Stimulated activated CD4-positive, alpha-beta T cell treated with anti-CD3 and anti-CD28 coated beads, Interleukin-2, amount 100 ng/mL, for 24 hours (primary cell): ENCODE data around the gene PHLDB3.

Experiments used
- DNase-seq, 2 donors: peaks; one replicate each; pipeline ENCODE4 v3.0.0-alpha.2; 2020

The PHLDB3 gene

GRCh38 chr19:43496960-43497359 is 7.6 kb downstream of the PHLDB3 start:
- no peak for DNase-seq

DNA sequence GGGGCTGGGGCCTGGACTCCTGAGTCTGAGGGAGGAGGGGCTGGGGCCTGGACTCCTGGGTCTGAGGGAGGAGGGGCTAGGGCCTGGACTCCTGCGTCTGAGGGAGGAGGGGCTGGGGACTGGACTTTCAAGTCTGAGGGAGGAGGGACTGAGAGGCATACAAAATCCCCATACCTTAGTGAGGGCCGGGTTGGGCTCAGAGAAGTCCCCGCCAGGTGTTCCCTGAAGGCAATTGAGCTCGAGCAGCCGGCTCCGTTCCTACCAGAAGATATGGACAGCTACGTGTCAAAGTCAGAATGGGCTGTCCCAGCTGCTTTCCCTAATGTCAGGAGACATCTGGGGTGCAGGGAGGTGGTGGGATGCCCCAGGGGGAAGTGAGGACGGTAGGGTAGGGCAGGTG is 9.5 kb downstream of the PHLDB3 start:
- no peak for DNase-seq

DNA sequence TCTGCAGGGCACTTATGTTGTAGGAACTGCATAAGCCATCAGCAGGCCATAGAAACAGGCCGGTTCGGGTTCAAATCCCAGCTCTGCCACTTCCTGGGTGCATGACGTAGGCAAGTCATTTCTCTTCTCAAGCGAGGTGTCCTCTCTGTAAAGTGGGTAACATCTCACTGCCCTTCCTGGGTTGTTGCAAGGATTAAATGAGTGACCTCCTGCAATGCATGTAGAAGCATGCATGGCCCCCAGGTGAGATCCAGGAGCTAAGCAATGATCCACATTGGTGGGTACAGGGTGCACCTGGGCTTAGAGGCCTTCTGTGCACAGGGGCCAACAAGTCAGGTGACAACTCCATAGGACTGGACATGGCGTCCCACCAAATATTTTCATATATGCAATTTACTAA is 13.8 kb downstream of the PHLDB3 start:
- no peak for DNase-seq

DNA sequence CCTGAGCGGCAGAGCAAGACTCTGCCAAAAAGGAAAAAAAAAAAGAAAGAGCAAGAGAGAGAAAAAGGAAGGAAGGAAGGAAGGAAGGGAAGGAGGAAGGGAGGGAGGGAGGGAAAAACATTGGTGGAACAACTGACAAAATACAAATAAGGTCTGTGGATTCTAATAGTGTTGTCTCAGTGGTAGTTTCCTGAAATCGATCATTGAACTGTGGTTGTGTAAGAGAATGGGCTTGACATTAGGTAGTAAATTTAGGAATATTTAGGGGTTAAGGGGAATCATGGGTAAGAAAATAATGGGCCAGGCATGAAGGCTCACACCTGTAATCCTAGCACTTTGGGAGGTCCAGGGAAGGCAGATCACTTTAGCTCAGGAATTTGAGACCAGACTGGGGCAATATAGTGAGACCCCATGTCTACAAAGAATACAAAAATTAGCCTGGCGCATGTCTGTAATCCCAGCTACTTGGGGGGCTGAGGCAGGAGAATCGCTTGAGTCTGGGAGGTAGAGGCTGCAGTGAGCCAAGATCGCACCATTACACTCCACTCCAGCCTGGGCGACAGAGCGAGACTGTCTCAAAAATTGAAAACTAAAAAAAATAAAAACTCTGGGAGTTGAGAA is 14.5 kb downstream of the PHLDB3 start:
- no peak for DNase-seq

DNA sequence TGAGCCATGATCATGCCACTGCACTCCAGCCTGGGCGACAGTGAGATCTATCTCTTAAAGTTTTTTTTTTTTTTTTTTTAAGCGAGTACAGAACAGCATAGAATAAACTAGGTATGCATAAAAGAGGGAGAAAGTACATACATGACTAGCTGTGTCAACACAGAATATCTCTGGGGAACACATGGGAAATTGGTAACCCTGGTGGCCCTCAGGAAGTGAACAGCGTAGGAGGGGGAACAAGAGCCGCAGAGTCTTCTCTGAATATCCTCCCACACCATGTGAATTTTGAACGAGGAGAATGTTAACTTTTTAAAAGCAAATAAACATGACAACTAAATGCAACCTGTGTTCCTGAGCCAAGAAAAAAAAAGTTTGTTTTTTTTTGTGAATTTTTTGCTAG is 15.2 kb downstream of the PHLDB3 start:
- DNase-seq = no peak

DNA sequence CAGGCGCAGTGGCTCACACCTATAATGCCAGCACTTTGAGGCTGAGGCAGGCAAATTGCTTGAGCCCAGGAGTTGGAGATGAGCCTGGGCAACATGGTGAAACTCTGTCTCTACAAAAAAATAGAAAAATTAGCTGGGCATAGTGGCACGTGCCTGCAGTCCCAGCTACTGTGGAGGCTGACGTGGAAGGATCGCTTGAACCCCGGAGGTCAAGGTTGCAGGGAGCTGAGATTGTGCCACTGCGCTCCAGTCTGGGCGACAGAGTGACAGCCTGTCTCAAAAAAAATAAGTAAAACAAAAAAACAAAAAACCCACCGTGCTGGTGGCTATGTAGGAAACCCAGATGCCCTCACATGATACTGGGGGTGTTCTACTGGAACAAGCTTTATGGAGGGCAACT is 16.4 kb downstream of the PHLDB3 start:
- DNase-seq = no peak

DNA sequence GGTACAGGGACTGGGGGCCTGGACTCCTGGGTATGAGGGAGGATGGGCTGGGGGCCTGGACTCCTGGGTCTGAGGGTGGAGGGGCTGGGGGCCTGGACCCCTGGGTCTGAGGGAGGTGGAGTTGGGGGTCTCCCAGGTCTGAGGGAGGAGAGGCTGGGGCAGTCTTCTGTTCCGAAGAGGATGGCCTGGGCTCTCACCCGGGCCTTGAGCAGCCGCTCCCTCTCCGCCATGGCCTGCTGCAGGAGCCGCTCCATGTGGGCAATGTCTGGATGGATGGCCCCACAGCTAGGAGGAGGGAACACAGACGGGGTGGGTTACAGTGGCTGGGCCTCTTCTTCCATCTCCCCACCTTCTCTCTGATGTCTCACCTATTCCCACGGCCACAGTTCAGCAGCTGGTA is 18.1 kb downstream of the PHLDB3 start:
- no peak for DNase-seq

DNA sequence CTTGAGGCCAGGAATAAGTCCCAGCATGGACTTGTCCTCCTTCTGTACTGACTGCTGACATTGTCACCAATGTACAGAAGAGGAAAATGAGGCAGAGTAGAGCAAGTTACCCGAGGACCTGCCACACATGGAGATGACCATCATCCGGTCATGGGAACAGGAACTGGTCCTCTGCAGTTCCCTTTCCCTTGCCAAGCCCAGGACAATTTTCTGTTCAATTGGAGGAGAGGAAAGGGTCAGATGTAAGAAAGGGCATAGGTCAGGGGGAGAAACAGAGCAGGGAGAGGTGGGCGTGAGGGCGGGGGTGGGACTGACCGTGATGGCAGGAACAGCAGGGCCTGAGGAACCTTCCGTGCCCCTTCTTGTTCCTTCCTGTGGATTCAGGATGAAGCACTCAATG is 18.6 kb downstream of the PHLDB3 start:
- no peak for DNase-seq

DNA sequence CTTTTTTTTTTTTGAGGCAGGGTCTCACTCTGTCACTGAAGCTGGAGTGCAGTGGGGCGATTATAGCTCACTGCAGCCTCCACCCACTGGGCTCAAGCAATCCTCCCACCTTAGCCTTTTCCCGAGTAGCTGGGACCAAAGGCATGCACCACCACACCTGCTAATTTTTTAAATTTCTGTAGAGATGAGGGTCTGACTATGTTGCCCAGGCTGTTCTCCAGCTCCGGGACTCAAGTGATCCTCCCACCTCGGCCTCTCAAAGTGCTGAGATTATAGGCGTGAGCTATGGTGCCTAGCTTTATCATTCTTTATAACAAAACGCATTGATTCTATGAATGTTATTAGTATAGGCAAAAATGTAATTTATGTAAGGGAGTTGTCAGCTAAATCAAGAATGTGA is 21.3 kb downstream of the PHLDB3 start:
- no peak for DNase-seq

DNA sequence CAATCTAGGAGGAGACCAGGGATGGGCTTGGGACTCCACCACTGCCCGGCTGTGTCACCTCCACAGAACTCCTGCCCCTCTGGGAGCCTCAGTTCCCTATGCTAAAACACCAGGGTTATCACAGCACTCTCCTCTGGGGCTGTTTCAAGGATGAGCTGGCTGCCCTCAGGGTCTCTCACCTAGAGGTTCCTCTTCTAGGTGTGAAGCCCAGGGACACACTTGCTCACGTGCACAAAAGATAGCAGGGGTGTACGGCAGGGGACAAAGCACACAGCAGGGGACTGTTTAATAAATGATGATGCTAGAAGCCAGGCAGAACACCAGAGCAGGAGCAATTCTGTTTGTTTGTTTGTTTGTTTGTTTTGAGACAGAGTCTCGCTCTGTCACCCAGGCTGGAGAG is 22.4 kb downstream of the PHLDB3 start:
- no peak for DNase-seq

DNA sequence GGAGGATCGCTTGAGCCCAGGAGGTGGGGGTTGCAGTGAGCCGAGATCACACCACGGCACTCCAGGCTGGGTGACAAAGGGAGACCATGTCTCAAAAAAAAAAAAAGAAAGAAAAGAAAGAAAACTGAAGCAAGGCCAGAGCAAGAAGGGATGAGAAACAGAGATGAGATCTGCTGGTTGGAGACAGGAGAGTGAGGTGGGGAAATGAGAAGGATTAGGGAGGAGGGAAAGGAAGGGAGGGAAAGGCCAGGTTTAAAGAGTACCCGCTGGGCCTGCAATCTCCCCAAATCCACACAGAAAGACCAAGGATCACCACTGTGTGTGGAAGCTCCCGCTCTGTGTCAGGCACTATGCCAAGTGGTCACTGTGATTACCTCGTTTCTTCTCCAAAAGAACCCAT is 22.8 kb downstream of the PHLDB3 start:
- DNase-seq = no peak

GRCh38 chr19:43480574-43480973 is 24.0 kb downstream of the PHLDB3 start:
- DNase-seq = no peak

DNA sequence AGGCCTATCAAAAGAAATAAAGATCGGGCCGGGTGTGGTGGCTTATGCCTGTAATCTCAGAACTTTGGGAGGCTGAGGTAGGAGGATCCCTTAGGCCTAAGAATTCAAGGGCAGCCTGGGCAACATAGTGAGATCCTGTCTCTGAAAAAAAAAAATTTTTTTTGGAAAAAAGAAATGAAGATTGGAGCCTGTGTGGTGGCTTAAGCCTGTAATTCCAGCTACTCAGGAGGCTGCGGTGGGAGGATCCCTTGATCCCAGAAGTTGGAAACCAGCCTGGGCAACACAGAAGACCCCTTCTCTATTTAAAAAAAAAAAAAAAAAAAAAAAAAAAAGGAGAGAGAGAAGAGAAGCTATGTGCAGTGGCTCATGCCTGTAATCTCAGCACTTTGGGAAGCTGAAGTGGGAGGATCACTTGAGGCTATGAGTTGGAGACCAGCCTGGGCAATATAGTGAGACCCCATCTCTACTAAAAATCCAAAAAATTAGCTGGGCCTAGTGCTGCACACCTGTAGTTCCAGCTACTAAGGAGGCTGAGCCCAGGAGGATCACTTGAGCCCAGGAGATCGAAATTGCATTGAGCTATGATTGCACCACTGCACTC is 24.5 kb downstream of the PHLDB3 start:
- DNase-seq = no peak

GRCh38 chr19:43479226-43479625 is 25.3 kb downstream of the PHLDB3 start:
- DNase-seq = no peak

GRCh38 chr19:43478323-43478722 is 26.2 kb downstream of the PHLDB3 start:
- DNase-seq = no peak

DNA sequence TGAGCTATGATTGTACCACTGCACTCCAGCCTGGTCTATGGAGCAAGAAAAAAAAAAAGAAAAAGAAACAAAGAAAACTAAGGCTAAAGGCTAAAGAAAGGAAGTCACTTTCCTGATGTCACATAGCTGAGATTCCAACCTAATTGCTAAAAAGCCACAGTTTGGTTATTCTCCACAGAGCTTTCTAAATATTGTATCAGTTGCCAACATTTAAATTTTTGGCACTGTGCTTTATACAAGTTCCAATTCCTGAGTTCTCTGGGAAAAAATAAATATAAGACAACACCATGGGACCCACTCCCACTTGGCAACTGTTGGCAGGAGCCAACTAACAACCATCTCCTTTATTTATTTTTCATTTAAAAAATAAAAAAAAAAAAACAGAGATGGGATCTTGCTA is 27.9 kb downstream of the PHLDB3 start:
- no peak for DNase-seq

GRCh38 chr19:43474986-43475705 is 29.4 kb downstream of the PHLDB3 start:
- DNase-seq = peak; percentile 96 to 99

GRCh38 chr19:43474487-43474886 is 30.1 kb downstream of the PHLDB3 start:
- no peak for DNase-seq

DNA sequence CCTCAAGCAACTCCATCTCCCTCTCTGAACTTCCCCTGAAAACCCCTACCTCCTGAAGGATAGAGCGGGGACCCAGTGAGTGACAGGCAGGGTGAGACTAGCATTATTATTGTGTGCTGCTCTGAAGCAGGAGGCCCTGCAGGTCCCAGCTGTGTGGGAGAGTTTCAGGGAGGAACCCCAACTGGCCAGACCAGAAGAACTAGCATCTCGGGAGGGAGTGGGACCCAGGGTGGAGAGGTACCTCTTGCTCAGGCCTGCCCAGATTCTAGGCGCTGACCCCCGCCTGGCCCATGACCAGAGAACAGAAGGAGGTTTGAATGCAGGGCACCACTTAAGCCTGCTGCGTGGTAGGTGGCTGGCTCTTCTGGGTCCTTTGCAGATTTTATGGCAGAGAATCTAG is 33.5 kb downstream of the PHLDB3 start:
- DNase-seq = no peak

- DNase-seq = peak; percentile 45 to 55
Measured at GRCh38 chr19:43470288-43470687, 34.3 kb downstream of the PHLDB3 start.

DNA sequence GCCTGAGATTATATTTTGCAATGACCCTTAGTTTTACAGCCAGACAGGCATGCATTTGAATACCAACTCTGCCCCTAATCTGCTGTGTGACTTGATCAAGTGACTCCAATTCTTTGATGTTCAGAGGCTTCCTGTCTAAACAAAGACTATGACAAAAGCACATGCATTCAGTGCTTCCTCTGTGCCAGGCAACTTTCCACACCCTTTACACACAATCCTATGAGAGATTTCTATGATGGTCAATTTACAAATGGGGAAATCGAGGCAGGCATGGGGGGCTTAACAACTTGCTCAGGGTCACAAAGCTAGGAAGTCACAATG is 35.4 kb downstream of the PHLDB3 start:
- no peak for DNase-seq

DNA sequence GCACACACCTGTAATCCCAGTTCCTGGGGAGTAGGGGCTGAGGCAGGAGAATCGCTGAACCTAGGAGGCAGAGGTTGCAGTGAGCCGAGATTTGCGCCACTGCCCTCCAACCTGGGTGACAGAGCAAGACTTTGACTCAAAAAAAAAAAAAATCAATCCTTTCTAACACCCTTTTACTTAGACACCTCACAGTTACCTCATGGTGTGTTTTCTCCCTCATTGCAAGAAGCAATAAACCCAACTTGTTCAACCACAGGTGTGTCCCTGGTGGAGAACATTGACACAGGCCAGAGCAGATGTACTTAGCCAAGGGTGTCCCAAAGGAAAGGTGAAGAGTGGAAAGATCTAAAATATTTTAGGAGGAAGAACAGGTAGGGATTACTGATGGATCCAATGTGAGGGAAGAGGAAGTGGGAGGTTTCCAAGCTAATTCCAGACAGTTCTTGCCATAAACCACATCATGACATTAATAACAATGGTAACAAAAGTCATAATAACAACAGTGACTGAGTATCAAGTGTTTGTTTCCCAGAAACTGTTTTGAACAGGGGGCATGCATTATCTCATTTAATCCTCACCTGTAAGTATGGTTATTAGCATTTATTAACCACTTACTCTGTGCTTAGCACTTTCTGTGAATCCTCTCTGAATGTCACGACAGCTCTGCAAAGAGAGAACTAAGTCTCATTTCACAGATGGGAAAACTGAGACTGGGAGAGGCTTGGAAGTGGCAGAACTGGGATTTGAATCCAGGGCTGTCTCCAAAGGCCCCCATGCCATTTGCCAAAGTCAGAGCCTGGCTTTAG is 36.0 kb downstream of the PHLDB3 start:
- no peak for DNase-seq

GRCh38 chr19:43467730-43468129 is 36.8 kb downstream of the PHLDB3 start:
- DNase-seq = no peak

DNA sequence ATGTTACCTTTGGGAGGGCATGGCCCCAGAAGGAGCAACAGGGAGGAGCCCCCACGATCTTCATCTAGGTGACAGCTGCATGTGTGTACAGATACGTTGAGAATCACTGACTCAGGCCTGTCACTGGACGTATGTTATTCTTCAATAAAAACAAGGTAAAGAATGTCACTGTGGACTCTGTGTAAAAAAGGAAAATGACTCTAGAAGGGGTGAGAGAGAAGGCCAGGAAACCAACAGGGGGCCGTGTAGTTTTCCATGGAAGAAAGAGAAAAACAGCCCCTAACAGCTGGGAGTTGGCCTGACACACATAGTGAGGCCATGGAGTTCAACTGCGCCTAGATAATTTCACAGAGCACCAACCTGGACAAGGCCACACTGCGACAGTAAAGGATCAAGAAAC is 37.3 kb downstream of the PHLDB3 start:
- DNase-seq = no peak
